ENCODE data around the gene MACROD2.

GRCh38 chr20:15310361-15310760 lies 1315.0 kb downstream of the MACROD2 start:
- TF ChIP-seq EP300 (IDR thresholded peaks at IDR 0.05) = no peak
- TF ChIP-seq CTCF (IDR thresholded peaks at IDR 0.05) = no peak
- TF ChIP-seq POLR2A (IDR thresholded peaks at IDR 0.05) = no peak

Data from ovary (tissue), 3 donors.